ENCODE measurements around the gene SYTL1. TPM values are rescaled to one million over a fixed set of nuclear protein-coding genes. Genes with fewer than 3 reads are reported as not detected.

The SYTL1 gene
- total and polyA plus RNA-seq, 2 experiments from 2014 or later, result not detected

DNA sequence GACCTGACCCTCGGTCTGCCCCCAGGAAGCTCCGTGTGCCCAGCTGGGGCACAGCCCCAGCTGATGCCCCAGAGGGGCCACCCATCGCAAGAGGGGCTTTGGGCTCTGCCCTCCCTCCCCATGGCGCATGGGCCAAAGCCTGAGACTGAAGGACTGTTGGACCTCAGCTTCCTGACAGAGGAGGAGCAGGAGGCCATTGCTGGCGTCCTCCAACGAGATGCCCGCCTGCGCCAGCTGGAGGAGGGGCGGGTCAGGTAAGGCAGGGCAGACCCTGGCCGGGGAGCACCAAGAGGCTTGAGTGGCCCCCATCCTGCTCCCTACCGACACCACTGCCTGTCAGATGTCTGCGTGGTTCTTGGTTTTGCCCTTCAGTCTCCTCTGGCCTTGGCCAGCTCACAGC, 3.5 kb downstream of the SYTL1 start:
- Histone ChIP-seq H3K9me2 (ENCODE audit: insufficient read depth) (no peaks in the 10 kb centered on the region), H3K4me2 (ENCODE audit: unreplicated experiment) (no peak overlapping the region), H3K4me1 (ENCODE audit: insufficient read depth) (peaks cover 14% of the 10 kb centered on the region), H3K9me3 (ENCODE audit: low read depth) (no peaks in the 10 kb centered on the region), H3K79me2 (ENCODE audit: insufficient read depth) (no peaks in the 10 kb centered on the region), H4K20me1 (ENCODE audit: insufficient read depth) (no peaks in the 10 kb centered on the region), H3K36me3 (ENCODE audit: low read depth) (no peaks in the 10 kb centered on the region), H3K9ac (no peak overlapping the region), H3K27ac (no peak overlapping the region), H3F3A (ENCODE audit: insufficient read depth) (no peaks in the 10 kb centered on the region), H2AFZ (no peak overlapping the region), H3K4me3 (no peak overlapping the region), H3K27me3 (replicated peaks; ENCODE audit: insufficient read depth) (no peaks in the 10 kb centered on the region)
- in situ Hi-C loops (cut with MboI), result no loop called here
- WGBS, 2 experiments (ENCODE audit: low coverage in 1 of 2, low lambda C conversion rate in 2 of 2, missing lambda C conversion rate in 2 of 2), result 80 to 82% methylated on average over 12 of the region's 12 CpGs
- TF ChIP-seq EZH2phosphoT487 (IDR thresholded peaks at IDR 0.05; ENCODE audit: insufficient read depth, low read depth), result no peak
- no peak for TF ChIP-seq EZH2 (IDR thresholded peaks at IDR 0.05; ENCODE audit: insufficient read depth, poor library complexity, severe bottlenecking)
- DNase-seq, result no peak

- no peak for DNase-seq
- no peaks in the 10 kb centered on the region for H3K79me2 ChIP-seq (ENCODE audit: insufficient read depth)
- no peaks in the 10 kb centered on the region for H3K9me3 ChIP-seq (ENCODE audit: low read depth)
- no peak overlapping the region for H3K4me2 ChIP-seq (ENCODE audit: unreplicated experiment)
- TF ChIP-seq EZH2 (IDR thresholded peaks at IDR 0.05; ENCODE audit: insufficient read depth, poor library complexity, severe bottlenecking) (no peak), EZH2phosphoT487 (IDR thresholded peaks at IDR 0.05; ENCODE audit: insufficient read depth, low read depth) (no peak)
- in situ Hi-C loops (cut with MboI), result no loop called here
- no peaks in the 10 kb centered on the region for H3K9me2 ChIP-seq (ENCODE audit: insufficient read depth)
- 88 to 89% methylated on average over 8 of the region's 8 CpGs for WGBS, 2 experiments (ENCODE audit: low coverage in 1 of 2, low lambda C conversion rate in 2 of 2, missing lambda C conversion rate in 2 of 2)
- no peaks in the 10 kb centered on the region for H3K36me3 ChIP-seq (ENCODE audit: low read depth)
- H3K4me1 ChIP-seq (ENCODE audit: insufficient read depth), result peaks cover 7% of the 10 kb centered on the region
- H3K27ac ChIP-seq, result no peak overlapping the region
- no peaks in the 10 kb centered on the region for H3K27me3 ChIP-seq (replicated peaks; ENCODE audit: insufficient read depth)
- H3K9ac ChIP-seq, result no peak overlapping the region
- no peaks in the 10 kb centered on the region for H3F3A ChIP-seq (ENCODE audit: insufficient read depth)
- no peaks in the 10 kb centered on the region for H4K20me1 ChIP-seq (ENCODE audit: insufficient read depth)
- H2AFZ ChIP-seq, result no peak overlapping the region
- no peak overlapping the region for H3K4me3 ChIP-seq
Observed at GRCh38 chr1:27346357-27346756, 4.5 kb downstream of the SYTL1 start.

DNA sequence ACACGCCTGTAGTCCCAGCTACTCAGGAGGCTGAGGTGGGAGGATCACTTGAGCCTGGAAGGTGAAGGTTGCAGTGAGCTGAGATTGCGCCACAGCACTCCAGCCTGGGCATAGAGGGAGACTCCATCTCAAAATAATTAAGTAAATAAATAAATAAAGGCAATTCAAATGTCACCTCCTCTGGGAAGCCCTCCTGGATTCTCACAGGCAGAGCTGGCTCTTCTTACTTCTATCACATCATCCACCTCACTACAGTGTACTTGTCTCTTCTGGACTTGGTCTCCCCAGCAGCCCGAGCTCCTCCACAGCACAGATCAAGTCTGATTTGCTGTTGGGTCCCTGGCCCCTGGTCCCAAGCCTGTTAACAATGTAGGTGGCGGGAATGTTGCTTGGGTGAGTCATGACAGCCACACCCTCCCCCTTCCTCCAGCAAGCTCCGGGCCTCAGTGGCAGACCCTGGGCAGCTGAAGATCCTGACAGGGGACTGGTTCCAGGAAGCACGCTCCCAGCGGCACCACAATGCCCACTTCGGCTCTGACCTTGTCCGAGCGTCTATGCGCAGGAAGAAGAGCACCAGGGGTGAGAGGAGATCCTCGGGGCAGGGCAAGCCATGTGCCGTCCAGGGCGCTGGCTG, 5.3 kb downstream of the SYTL1 start:
- Histone ChIP-seq H3K36me3 (ENCODE audit: low read depth) (no peaks in the 10 kb centered on the region), H3K9me3 (ENCODE audit: low read depth) (no peaks in the 10 kb centered on the region), H3K4me1 (ENCODE audit: insufficient read depth) (peaks cover under 1% of the 10 kb centered on the region; the same call in 1 of the 2 replicates), H4K20me1 (ENCODE audit: insufficient read depth) (no peaks in the 10 kb centered on the region), H3K79me2 (ENCODE audit: insufficient read depth) (no peaks in the 10 kb centered on the region), H3K9me2 (ENCODE audit: insufficient read depth) (no peaks in the 10 kb centered on the region), H3K9ac (no peak overlapping the region), H3K27ac (no peak overlapping the region), H3F3A (ENCODE audit: insufficient read depth) (no peaks in the 10 kb centered on the region), H3K4me2 (ENCODE audit: unreplicated experiment) (no peak overlapping the region), H3K27me3 (replicated peaks; ENCODE audit: insufficient read depth) (no peaks in the 10 kb centered on the region), H2AFZ (no peak overlapping the region), H3K4me3 (no peak overlapping the region)
- in situ Hi-C loops (cut with MboI), result no loop called here
- 79 to 80% methylated on average over 14 of the region's 14 CpGs for WGBS, 2 experiments (ENCODE audit: low coverage in 1 of 2, low lambda C conversion rate in 2 of 2, missing lambda C conversion rate in 2 of 2)
- TF ChIP-seq EZH2phosphoT487 (IDR thresholded peaks at IDR 0.05; ENCODE audit: insufficient read depth, low read depth), result no peak
- no peak for TF ChIP-seq EZH2 (IDR thresholded peaks at IDR 0.05; ENCODE audit: insufficient read depth, poor library complexity, severe bottlenecking)
- no peak for DNase-seq

GRCh38 chr1:27348861-27349783, 7.3 kb downstream of the SYTL1 start:
- DNase-seq, result peak; percentile 47
- no peaks in the 10 kb centered on the region for H3K9me3 ChIP-seq (ENCODE audit: low read depth)
- H3K36me3 ChIP-seq (ENCODE audit: low read depth), result no peaks in the 10 kb centered on the region
- TF ChIP-seq EZH2 (IDR thresholded peaks at IDR 0.05; ENCODE audit: insufficient read depth, poor library complexity, severe bottlenecking) (no peak), EZH2phosphoT487 (IDR thresholded peaks at IDR 0.05; ENCODE audit: insufficient read depth, low read depth) (no peak)
- H3K4me3 ChIP-seq, result peak overlapping the region; percentile 56
- peak overlapping the region; percentile 56 for H2AFZ ChIP-seq
- no peak overlapping the region for H3K27ac ChIP-seq
- in situ Hi-C loops (cut with MboI), result no loop called here
- no peaks in the 10 kb centered on the region for H3K9me2 ChIP-seq (ENCODE audit: insufficient read depth)
- no peaks in the 10 kb centered on the region for H3K27me3 ChIP-seq (replicated peaks; ENCODE audit: insufficient read depth)
- H3K4me2 ChIP-seq (ENCODE audit: unreplicated experiment), result peak overlapping the region; percentile 66
- H4K20me1 ChIP-seq (ENCODE audit: insufficient read depth), result no peaks in the 10 kb centered on the region
- WGBS, 2 experiments (ENCODE audit: low coverage in 1 of 2, low lambda C conversion rate in 2 of 2, missing lambda C conversion rate in 2 of 2), result 24 to 25% methylated on average over 37 to 46 of the region's 51 CpGs
- no peaks in the 10 kb centered on the region for H3F3A ChIP-seq (ENCODE audit: insufficient read depth)
- H3K4me1 ChIP-seq (ENCODE audit: insufficient read depth), result no peaks in the 10 kb centered on the region
- H3K9ac ChIP-seq, result peak overlapping the region; percentile 32
- no peaks in the 10 kb centered on the region for H3K79me2 ChIP-seq (ENCODE audit: insufficient read depth)

All from GM23248 (cell line).